Tibial nerve (tissue), 4 donors: ENCODE results near the gene PAIP2B. TPM values are rescaled to one million over a fixed set of nuclear protein-coding genes. Genes with fewer than 3 reads are reported as not detected.
"Not testable (repeated sequence)": the region's sequence is repeated elsewhere in the genome, so short reads cannot be mapped to it uniquely, and the experiment has no call there.

ENCODE experiments used
- DNase-seq, 2 donors: peaks; one replicate each; pipeline ENCODE4 v3.0.0-alpha.2; 2019; ENCODE audit warnings: low spot score in 2 of 2
- H3K27ac ChIP-seq, 4 donors: fragments of 200-600 bp; sonication (generic) in 3 of 4; one replicate each; pipeline ENCODE4 v1.5.1; 2017 to 2019; ENCODE audit warnings: mild to moderate bottlenecking in 1 of 4
- H3K27me3 ChIP-seq, 2 donors: fragments of 200-600 bp; sonication (generic) in 1 of 2; one replicate each; pipeline versions ENCODE4 v1.5.1 to v1.6.0; 2017 to 2019
- H3K36me3 ChIP-seq, 3 donors: fragments of 200-600 bp; sonication (generic); one replicate each; pipeline ENCODE4 v1.5.1; 2018 to 2019
- H3K4me1 ChIP-seq, 4 donors: fragments of 200-600 bp; sonication (generic) in 3 of 4; one replicate each; pipeline ENCODE4 v1.5.1; 2017 to 2019
- H3K4me3 ChIP-seq, 4 donors: fragments of 200-600 bp; sonication (generic) in 3 of 4; one replicate each; pipeline ENCODE4 v1.5.1; 2017 to 2019; ENCODE audit warnings: mild to moderate bottlenecking in 1 of 4, moderate library complexity in 1 of 4
- H3K9me3 ChIP-seq, 4 donors: fragments of 200-600 bp; sonication (generic) in 3 of 4; one replicate each; pipeline ENCODE4 v1.5.1; 2017 to 2019
- CTCF ChIP-seq, 5 experiments: fragments of 200-600 bp in 3 of 5; fragments of 450-650 bp in 2 of 5; sonication (generic) in 3 of 5; IDR thresholded peaks; one replicate each; pipeline ENCODE4 v1.5.1; 2016 to 2019; ENCODE audit warnings: antibody characterized with exemption in 5 of 5, mild to moderate bottlenecking in 3 of 5, moderate library complexity in 2 of 5
- EP300 ChIP-seq, 2 donors: sonication (generic); formaldehyde crosslinking; IDR thresholded peaks; one replicate each; pipeline ENCODE4 v1.6.1; 2017; ENCODE audit warnings: antibody characterized with exemption in 2 of 2, mild to moderate bottlenecking in 1 of 2
- POLR2A ChIP-seq, 2 donors: fragments of 450-650 bp; IDR thresholded peaks; one replicate each; pipeline ENCODE4 v1.6.1; 2017; ENCODE audit warnings: antibody characterized with exemption in 2 of 2, mild to moderate bottlenecking in 2 of 2, moderate library complexity in 2 of 2
- WGBS, 2 donors: methylation state at CpG; one replicate each; pipeline ENCODE4 v1.1.5; 2018; 5-methylcytosine and 5-hydroxymethylcytosine counted together
- total RNA-seq, 4 donors: library from RNA; depleted of rRNA; stranded (reverse); fragments of >200 nt; gene quantifications; one replicate each; pipeline ENCODE4 v1.1.0, GENCODE V29; 2016

PAIP2B gene
- total RNA-seq, 4 donors from 2014 or later, result 5.7 to 22.1 (median 13.6) TPM

GRCh38 chr2:71190656-71191569 is 36.0 kb downstream of the PAIP2B start:
- 71 to 74% methylated on average over 3 of the region's 3 CpGs for WGBS, 2 donors
- no peak for TF ChIP-seq EP300 (IDR thresholded peaks at IDR 0.05)
- TF ChIP-seq CTCF (IDR thresholded peaks at IDR 0.05), result peak in 1 of 5 experiments; percentile 12
- no peak for TF ChIP-seq POLR2A (IDR thresholded peaks at IDR 0.05)

GRCh38 chr2:71187589-71187988 is 39.3 kb downstream of the PAIP2B start:
- TF ChIP-seq CTCF (IDR thresholded peaks at IDR 0.05) (no peak), POLR2A (IDR thresholded peaks at IDR 0.05) (no peak), EP300 (IDR thresholded peaks at IDR 0.05) (no peak)
- DNase-seq, result no peak

More at GRCh38 chr2:71190656-71191569, 36.0 kb downstream of the PAIP2B start:
- Histone ChIP-seq H3K4me3 (no peak overlapping the region), H3K9me3 (peaks cover 0 to 5% (median 0%) of the 10 kb centered on the region in 4 donors), H3K36me3 (peaks cover 0 to 7% (median 0%) of the 10 kb centered on the region in 3 donors), H3K4me1 (peaks cover 0 to 2% (median 0%) of the 10 kb centered on the region in 4 donors), H3K27me3 (no peaks in the 10 kb centered on the region), H3K27ac (no peak overlapping the region)
- DNase-seq, result no peak

GRCh38 chr2:71186973-71187372 is 39.9 kb downstream of the PAIP2B start:
- H3K36me3 ChIP-seq, result no peaks in the 10 kb centered on the region
- DNase-seq, result no peak
- H3K27ac ChIP-seq, result no peak overlapping the region
- peaks cover 0 to 5% (median 2%) of the 10 kb centered on the region in 4 donors for H3K4me1 ChIP-seq
- no peaks in the 10 kb centered on the region for H3K9me3 ChIP-seq
- no peak for TF ChIP-seq POLR2A (IDR thresholded peaks at IDR 0.05)
- H3K4me3 ChIP-seq, result no peak overlapping the region
- 45 to 60% methylated on average over 1 of the region's 1 CpG for WGBS, 2 donors
- H3K27me3 ChIP-seq, result no peaks in the 10 kb centered on the region

More at GRCh38 chr2:71187589-71187988, 39.3 kb downstream of the PAIP2B start:
- Histone ChIP-seq H3K27me3 (no peaks in the 10 kb centered on the region), H3K4me3 (no peak overlapping the region), H3K27ac (no peak overlapping the region), H3K36me3 (no peaks in the 10 kb centered on the region), H3K4me1 (peaks cover 0 to 5% (median 2%) of the 10 kb centered on the region in 4 donors), H3K9me3 (no peaks in the 10 kb centered on the region)
- 71 to 80% methylated on average over 2 of the region's 2 CpGs for WGBS, 2 donors

- H3K27me3 ChIP-seq, H3K9me3 ChIP-seq, H3K4me1 ChIP-seq, DNase-seq, H3K36me3 ChIP-seq, H3K4me3 ChIP-seq: not testable (repeated sequence)
- H3K27ac ChIP-seq, result peak overlapping the region in 1 of 4 donors; percentile 36
- 14 to 33% methylated on average over 2 to 4 of the region's 5 CpGs for WGBS, 2 donors
Observed at GRCh38 chr2:71183306-71184115, 43.4 kb downstream of the PAIP2B start.

GRCh38 chr2:71181316-71181715 is 45.6 kb downstream of the PAIP2B start:
- no peak overlapping the region for H3K27ac ChIP-seq
- TF ChIP-seq CTCF (IDR thresholded peaks at IDR 0.05) (no peak), POLR2A (IDR thresholded peaks at IDR 0.05) (no peak), EP300 (IDR thresholded peaks at IDR 0.05) (no peak)
- no peak for DNase-seq
- H3K4me3 ChIP-seq, result no peak overlapping the region
- H3K27me3 ChIP-seq, result no peaks in the 10 kb centered on the region
- no peaks in the 10 kb centered on the region for H3K36me3 ChIP-seq
- WGBS, 2 donors, result 76 to 88% methylated on average over 2 of the region's 2 CpGs
- H3K9me3 ChIP-seq, result no peaks in the 10 kb centered on the region
- H3K4me1 ChIP-seq, result peaks cover 0 to 5% (median 2%) of the 10 kb centered on the region in 4 donors

GRCh38 chr2:71178836-71179235 is 48.1 kb downstream of the PAIP2B start:
- not testable (repeated sequence) for H3K27me3 ChIP-seq, H3K4me3 ChIP-seq, H3K36me3 ChIP-seq, H3K4me1 ChIP-seq, H3K27ac ChIP-seq, H3K9me3 ChIP-seq, DNase-seq
- WGBS, 2 donors, result 82 to 85% methylated on average over 8 of the region's 8 CpGs
